Cardiac fibroblast (primary cell): ENCODE results near the gene IFIT1.

Experiments
- DNase-seq, 2 donors: peaks; one replicate each; pipeline versions ENCODE4 v3.0.0 to v3.0.0-alpha.2; 2010; ENCODE audit warnings: low read depth in 2 of 2
- H3K4me3 ChIP-seq, 2 donors: replicated peaks in 1 of 2; 1 replicate in 1 of 2; 2 replicates in 1 of 2; pipeline ENCODE4 v1.5.1; 2011; ENCODE audit warnings: low read depth in 2 of 2, low read length in 2 of 2, mild to moderate bottlenecking in 2 of 2, moderate library complexity in 1 of 2
- CTCF ChIP-seq: IDR thresholded peaks from one replicate; pipeline ENCODE4 v1.5.1; 2011; ENCODE audit warnings: low read depth, mild to moderate bottlenecking, low read length, inconsistent platforms

Gene IFIT1

GRCh38 chr10:89368129-89368528, 24.3 kb upstream of the IFIT1 start:
- no peak overlapping the region for H3K4me3 ChIP-seq
- no peak for DNase-seq
- no peak for TF ChIP-seq CTCF

GRCh38 chr10:89369156-89370105, 23.0 kb upstream of the IFIT1 start:
- H3K4me3 ChIP-seq: no peak overlapping the region
- peak; percentile 72 to 76 for DNase-seq
- TF ChIP-seq CTCF: peak; percentile 64

- no peak for TF ChIP-seq CTCF
- DNase-seq: no peak
- no peak overlapping the region for H3K4me3 ChIP-seq
These were observed 21.3 kb upstream of the IFIT1 start for GRCh38 chr10:89371079-89371478.

GRCh38 chr10:89371987-89372386, 20.4 kb upstream of the IFIT1 start:
- no peak for DNase-seq
- H3K4me3 ChIP-seq: no peak overlapping the region
- no peak for TF ChIP-seq CTCF

- H3K4me3 ChIP-seq: no peak overlapping the region
- DNase-seq: peak; percentile 96 to 97
- TF ChIP-seq CTCF: no peak
These were observed 18.3 kb upstream of the IFIT1 start for GRCh38 chr10:89373916-89374711.

GRCh38 chr10:89374713-89375141, 17.7 kb upstream of the IFIT1 start:
- no peak overlapping the region for H3K4me3 ChIP-seq
- DNase-seq: peak in 1 of 2 donors; percentile 22
- no peak for TF ChIP-seq CTCF
